ENCODE results near the gene SNX9. TPM values are rescaled to one million over a fixed set of nuclear protein-coding genes. Genes with fewer than 3 reads are reported as not detected.

SNX9 gene
- total RNA-seq (2022; extraction: Qiagen RNA extraction): 24.9 to 30.2 TPM (median 29.0 TPM) in 5 replicates

DNA sequence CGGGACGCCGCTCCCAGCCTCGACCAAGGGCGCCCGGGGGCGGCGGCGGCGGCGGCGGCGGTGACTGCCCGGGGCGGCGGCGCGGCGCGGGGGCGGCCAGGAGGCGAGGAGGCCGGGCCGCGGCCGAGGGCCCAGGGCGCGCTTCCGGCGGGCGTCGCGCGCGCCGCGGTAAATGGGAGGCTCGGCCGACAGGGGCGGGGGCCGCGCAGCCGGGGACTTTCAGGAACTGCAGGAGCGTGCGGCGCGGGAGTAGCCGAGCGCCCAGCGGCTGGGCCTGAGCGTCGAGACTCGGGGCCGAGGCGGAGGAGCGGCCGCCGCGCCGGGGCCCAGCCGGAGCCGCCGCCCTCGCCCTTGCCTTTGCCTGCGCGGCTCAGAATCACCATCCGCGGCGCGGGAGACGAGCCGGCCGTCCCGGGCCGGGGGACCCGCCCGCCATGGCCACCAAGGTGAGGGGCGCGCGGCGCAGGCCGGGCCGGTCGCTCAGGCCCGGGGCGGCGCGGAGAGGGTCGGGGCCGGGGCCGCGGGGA, at the start of gene SNX9:
TSS of gene SNX9 (plus strand) at position 246 of the 527 bp plus-strand sequence. CDS start at position 435, 189 bp downstream.

DNA sequence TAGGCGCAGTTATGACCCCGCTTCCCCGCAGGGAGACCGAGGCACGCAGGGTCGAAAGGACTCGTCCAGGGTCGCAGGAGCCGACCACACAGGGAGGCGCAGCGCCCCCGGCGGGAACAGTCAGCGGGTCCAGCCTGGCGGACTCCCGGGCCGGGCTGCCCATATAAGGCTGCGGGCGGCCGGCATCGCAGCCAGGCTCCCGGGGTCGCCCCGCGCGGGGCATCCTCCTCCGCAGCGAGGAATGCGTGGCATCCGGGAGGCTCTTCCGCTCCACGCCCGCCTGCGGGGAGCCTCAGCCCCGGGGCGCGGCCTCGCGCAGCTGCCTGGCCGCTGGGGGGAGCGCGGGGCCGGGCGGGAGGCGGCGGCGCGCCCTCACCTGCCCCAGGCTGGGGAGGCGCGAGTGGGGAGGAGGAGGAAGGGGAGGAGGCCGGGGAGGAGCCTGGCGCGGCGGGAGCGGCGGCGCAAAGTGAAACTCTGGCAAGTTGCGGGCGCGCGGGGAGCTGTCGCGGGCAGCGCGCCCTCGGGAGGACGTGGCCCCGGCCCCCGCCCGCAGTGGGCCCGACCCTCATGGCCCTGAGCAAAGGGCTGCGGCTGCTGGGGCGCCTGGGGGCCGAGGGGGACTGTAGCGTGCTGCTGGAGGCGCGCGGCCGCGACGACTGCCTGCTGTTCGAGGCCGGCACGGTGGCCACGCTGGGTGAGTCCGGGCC, 158.5 kb downstream of the SNX9 start, which contains the start of gene SYNJ2:
TSS of gene SYNJ2 (plus strand) at position 469 of the 707 bp plus-strand sequence. CDS start at position 568, 99 bp downstream.

Other genes starting within 250 kb of the SNX9 start
- 47.2 to 60.8 TPM (median 59.0 TPM) in 5 replicates for gene SYNJ2, start 158.6 kb downstream of the SNX9 start, total RNA-seq (2022; extraction: Qiagen RNA extraction)